HG02884 (cell line): ENCODE measurements around the gene TMEM123.

Experiments used
- ATAC-seq: cut with Tn5 transposase; IDR thresholded peaks from one replicate; pipeline ENCODE4 v1.9.1; 2021; ENCODE audit warnings: mild to moderate bottlenecking, moderate library complexity; ENCODE audit not compliant: unreplicated experiment

TMEM123 gene

GRCh38 chr11:102427068-102427467, 25.5 kb downstream of the TMEM123 start:
- no peak for ATAC-seq

GRCh38 chr11:102426570-102426969, 26.0 kb downstream of the TMEM123 start:
- ATAC-seq = no peak

GRCh38 chr11:102426000-102426399, 26.6 kb downstream of the TMEM123 start:
- no peak for ATAC-seq

- no peak for ATAC-seq
These were observed 28.6 kb downstream of the TMEM123 start for GRCh38 chr11:102423936-102424335.

GRCh38 chr11:102422817-102423712, 29.5 kb downstream of the TMEM123 start:
- ATAC-seq = no peak

- ATAC-seq = no peak
These were observed 31.3 kb downstream of the TMEM123 start for GRCh38 chr11:102421261-102421660.

- peak; percentile 73 for ATAC-seq
These were observed 32.0 kb downstream of the TMEM123 start for GRCh38 chr11:102420547-102420946.

- ATAC-seq = no peak
These were observed 33.4 kb downstream of the TMEM123 start for GRCh38 chr11:102419181-102419580.

- peak; percentile 39 for ATAC-seq
These were observed 35.6 kb downstream of the TMEM123 start for GRCh38 chr11:102416976-102417375.

GRCh38 chr11:102415304-102415916, 37.2 kb downstream of the TMEM123 start:
- no peak for ATAC-seq

GRCh38 chr11:102414559-102414958, 38.0 kb downstream of the TMEM123 start:
- ATAC-seq = no peak

- no peak for ATAC-seq
These were observed 39.1 kb downstream of the TMEM123 start for GRCh38 chr11:102413497-102413896.

GRCh38 chr11:102411142-102411541, 41.4 kb downstream of the TMEM123 start:
- ATAC-seq = no peak

GRCh38 chr11:102410382-102410784, 42.2 kb downstream of the TMEM123 start:
- ATAC-seq = no peak

- no peak for ATAC-seq
These were observed 44.2 kb downstream of the TMEM123 start for GRCh38 chr11:102408339-102408738.

GRCh38 chr11:102407901-102408300, 44.7 kb downstream of the TMEM123 start:
- no peak for ATAC-seq

GRCh38 chr11:102406099-102406498, 46.5 kb downstream of the TMEM123 start:
- ATAC-seq = no peak

GRCh38 chr11:102405501-102405900, 47.1 kb downstream of the TMEM123 start:
- no peak for ATAC-seq

GRCh38 chr11:102402548-102402947, 50.0 kb downstream of the TMEM123 start:
- no peak for ATAC-seq

GRCh38 chr11:102401905-102402304, 50.7 kb downstream of the TMEM123 start:
- ATAC-seq = no peak

- no peak for ATAC-seq
These were observed 52.0 kb downstream of the TMEM123 start for GRCh38 chr11:102400603-102401002.

GRCh38 chr11:102399189-102399588, 53.4 kb downstream of the TMEM123 start:
- ATAC-seq = no peak
